Measurements from ENCODE around the gene TLX3.
"Not testable (repeated sequence)": the region's sequence is repeated elsewhere in the genome, so short reads cannot be mapped to it uniquely, and the experiment has no call there.

Gene TLX3

DNA sequence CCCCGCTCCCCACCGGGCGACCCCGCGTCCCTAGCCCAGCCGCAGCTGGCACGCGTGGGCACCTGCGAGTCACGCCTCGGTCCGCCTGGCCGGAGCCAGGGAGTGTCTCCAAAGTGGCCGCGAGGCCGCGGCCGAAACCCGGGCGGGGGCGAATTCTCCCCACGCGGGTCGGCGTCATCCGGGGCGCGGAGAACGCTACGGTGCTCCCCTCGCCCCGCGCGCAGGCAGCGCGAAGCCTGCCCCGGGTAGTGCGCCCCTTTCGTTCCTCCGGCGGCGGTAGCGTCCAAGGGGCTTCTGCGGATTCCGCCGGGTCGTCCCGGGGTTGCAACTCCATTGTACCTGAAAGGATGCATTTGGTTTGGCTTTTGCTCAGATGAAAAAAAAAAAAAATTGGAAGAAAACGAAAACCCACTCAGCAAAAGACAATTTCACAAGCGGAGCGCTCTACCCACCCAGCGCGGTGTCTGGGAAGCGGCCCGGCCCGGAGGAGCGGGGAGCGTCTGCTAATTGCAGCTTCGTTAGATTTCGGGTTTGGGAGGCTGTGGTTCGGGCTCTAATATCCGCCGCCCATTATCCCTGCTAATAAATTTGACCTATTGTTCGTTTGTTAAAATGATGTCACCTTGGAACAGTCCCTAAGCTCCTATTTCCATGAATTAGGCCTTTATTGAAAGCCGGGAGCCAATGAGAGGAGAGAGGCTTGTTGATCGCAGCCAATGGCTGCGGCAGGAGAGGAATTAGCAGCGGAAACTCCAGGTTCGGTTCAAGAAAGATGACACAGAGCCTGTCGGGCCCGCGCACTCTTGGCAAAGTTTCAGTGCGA is at the start of gene TLX3:
Gene TLX3, plus strand, starts transcription at position 796 of the 823 bp plus-strand sequence. CDS start 118 bp downstream, outside the sequence.
- DNase-seq: no peak

DNA sequence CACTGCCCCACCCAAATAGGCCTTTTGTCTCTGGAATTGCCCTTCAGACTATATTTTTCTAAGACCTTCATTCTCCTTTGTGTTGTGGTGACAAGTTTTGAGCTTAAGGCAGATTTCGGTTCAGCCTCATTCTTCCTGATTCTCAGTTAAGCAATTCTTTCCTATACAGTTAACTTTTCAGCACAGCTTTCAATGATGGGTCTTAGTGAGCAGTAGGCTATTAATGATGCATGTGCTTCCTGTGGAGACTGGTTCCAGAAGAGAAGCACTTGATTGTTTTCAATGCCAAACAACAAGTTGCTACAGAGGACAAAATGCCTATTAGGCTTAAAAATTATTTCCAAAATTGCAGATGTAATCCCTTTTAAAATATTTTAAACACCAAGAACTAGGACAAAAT is 47.7 kb upstream of the TLX3 start:
- no peak for DNase-seq

GRCh38 chr5:171261904-171262303 is 47.1 kb upstream of the TLX3 start:
- DNase-seq: no peak

DNA sequence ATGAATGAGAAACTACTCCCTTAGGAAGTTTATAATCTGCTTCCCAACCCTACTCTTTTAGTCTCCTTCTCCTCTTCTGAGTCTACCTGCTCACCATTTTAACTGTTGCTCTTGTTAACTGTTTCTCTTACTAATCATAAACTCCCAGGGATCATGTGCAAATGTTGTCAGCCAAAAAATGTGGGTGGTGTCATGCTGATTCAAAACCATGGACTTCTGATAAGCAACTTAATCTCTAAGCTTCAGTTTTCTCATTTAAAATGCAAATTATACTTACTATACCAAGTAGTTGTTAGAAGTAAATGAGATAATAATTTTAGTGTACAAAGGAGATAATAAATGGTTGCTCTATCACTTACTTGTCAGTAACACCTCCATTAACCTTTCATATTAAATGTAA is 45.9 kb upstream of the TLX3 start:
- no peak for DNase-seq

DNA sequence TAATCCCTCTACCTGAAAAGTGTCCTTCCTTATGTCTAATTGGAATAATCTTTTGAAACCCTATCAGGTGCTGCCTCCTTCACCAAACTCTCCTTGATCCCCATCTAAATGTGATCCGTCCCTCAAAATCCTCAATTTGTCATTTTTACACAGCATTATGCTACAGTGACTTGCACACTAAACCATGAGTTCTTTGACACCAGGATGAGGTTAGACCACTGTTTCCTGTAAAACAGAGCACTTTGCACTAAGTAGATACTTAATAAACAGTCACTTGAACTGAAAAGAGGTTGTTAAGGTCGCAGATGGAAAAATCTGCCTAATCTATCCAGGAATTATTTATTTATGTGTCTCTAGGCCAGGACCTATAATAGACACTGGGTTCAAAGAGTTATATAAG is 44.2 kb upstream of the TLX3 start:
- no peak for DNase-seq

DNA sequence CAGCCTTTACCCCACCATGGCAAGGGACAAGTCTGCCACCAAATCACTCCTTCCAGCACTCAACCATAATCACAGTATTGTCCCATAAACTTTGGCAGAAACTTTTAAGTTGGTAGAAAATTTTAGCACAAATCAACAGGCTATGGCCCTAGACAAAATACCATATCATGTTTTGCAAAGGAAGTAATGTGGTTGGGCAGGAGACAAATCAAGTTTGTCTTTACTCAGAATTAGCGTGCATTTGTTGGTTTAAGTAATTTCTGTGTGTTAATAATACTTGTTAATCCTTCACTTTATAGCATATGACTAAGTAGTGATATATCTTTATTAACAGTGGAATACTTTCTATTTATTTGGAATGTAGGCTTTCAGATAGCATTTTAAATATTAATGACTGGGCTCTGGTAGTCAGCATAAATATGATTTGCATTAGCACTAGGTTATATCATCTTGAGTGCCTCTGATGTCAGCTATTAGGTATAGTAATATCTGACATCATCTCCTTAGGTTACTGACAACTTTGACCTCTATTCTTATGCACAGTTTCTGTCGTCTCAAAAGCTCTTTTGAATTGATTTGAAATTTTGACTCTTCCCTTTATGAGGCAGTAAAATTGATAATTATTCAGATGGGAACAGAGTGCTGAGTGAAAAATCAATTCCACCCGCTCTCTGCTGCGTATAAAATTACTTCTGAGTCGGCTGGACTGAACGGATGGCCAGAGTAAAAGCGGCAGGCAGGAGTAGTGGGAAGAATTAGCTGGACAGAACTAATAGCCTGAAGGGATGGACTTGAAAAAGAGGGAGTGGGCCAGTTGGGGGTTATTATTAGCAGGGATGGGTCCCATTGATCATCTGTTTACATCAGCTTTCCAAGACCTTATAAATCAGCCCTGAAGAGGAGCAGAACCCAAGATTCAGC is 40.1 kb upstream of the TLX3 start:
- no peak for DNase-seq

GRCh38 chr5:171269717-171270116 is 39.3 kb upstream of the TLX3 start:
- no peak for DNase-seq

DNA sequence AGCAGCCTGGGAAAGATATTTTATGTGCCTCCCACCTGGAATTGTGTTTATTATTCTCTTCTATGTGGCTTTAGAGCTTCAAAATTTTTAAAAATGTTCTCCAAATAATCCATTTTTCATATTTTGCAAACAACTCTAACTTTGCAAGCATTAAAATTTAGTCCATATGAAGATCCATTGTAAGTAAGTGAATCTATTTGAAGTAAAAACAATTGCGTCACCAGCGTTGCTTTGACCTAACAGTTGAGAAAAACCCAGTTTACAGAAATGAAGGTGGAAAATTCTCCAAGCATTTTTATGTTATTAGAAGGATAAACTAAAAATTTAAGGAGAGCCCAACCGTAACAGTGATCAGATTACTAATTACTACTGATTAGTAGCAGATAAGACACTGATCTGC is 38.9 kb upstream of the TLX3 start:
- no peak for DNase-seq

DNA sequence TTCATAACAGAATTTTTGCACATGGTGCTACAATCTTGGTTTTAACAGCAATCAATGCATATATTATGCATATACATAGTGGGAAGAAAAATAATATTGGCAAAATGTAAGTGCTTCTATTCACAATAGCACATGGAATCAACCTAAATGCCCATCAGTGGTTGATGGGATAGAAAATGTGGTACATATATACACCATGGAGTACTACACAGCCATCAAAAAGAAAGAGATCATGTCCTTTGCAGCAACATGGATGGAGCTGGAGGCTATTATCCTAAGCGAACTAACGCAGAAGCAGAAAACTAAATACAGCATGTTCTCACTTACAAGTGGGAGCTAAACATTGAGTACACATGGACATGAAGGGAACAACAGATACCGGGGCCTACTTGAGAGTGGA is 37.2 kb upstream of the TLX3 start:
- DNase-seq: no peak

DNA sequence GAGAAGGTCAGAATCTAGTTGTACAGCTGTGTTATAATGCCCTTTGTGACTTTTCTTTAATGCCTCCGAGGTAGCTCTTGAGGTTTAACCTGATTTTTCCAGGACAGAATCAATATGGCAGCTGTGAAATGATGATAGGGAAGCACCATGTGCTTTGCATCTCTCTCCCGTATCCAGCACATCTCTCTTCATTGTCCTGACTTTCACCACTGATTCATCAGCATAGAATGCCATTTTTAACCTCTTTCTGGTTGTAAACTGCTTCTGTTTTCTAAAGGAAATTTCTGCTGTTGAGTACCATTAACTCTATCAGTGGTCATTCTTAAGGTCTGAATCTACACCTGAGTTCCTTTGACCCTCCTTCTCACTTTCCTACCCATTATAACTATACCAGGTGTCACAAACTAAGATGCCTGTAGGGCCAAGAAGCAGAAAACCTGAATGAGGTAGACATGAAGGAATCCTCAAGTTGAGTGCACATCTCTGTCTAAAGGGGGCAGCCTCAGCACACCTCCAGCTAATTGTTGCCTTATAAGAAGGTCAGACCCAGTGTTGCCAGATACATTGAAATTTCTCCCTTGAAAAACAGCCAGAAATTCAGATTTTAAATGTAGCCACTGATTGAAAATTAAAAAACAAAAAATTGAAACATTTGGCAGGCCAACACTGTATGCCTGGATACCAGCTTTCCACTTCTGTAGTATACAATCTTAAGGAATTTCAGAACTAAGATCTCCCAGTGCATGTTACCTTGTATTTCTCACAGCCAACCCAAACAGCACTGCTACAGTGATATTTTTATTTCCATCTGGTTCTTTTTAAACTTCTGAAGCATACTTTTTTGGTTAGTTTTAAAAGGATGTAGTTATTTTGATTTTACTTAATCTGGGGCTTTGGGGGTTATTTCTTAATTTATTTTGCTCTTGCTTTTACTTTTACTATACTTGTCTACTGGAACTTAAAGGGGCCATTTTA is 35.8 kb upstream of the TLX3 start:
- DNase-seq: no peak

GRCh38 chr5:171275841-171276544 is 33.1 kb upstream of the TLX3 start:
- DNase-seq: no peak

- DNase-seq: no peak
Observed at GRCh38 chr5:171283753-171284152, 25.3 kb upstream of the TLX3 start.

DNA sequence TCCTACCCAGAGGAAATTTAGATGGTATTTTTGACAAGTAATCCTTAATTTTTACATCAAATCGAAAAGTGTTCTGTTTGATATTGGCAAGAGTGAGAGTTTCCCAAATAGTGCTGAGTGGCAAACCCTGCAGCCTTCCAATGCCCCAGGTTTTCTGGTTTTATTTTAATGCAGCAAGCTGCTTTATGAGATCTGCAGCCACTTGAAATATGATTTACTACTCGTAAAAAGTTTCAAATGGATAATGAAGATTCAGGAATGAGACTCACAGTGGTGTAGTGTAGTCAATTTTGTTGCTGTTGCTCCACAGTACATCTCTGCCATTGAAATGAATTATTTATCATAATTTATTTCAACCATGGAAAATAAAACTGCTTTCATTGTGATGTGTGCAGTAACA is 23.6 kb upstream of the TLX3 start:
- no peak for DNase-seq

DNA sequence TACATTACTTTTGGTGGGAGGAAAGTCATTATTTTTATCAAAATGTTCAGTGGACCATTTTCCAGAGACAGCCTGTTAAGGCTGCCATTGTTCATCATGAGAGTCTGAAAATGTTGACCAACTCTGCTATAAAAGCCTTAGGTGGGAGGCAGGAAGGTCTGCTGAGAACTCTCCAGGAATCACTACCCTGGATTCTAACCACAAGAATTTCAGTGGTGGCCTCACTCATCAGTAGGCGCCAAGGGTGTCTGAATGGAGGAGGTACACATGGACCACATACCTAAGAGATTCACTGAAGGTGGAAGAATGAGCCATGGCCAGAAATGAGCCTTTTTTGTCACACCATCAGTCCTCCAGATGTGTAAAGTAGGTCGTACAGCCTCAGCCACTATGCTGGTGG is 21.0 kb upstream of the TLX3 start:
- no peak for DNase-seq

DNA sequence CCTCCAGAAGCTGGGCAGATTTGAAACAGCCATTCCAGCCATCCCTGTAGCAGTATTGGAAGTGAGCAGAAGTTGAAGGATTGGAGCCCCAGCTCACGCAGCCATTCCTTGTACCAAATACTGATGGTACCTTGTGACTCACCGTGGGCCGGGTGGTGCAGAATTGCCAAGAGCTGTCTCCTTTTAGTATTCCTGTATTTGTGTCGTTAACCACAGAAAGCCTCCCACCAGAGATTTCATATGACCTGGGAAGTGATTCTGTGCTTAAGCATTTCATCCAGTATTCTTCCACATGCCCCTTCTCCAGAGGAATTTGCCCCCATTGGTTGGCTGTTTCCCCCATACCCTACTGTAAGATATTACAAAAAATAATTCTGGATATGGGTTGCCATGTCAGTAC is 17.7 kb upstream of the TLX3 start:
- DNase-seq: no peak

DNA sequence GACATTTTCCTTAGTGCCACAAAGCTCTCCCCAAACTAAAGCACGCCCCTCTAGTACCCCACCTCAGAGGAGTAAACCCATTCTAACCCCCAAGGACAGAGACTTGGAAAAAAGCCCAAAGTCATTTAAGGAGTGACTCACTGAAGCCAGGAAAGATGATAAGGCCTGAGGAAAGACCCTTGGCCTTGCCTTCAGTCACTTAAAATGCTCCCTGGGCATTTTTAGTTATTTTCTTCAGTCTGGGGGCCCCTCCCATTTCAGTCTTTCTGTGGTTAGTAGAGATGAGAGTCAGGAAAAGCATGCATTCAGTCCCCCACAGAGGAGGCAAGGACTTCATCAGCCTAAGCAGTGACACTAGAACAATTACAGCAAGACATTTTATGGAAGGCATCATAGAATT is 13.7 kb upstream of the TLX3 start:
- no peak for DNase-seq

- DNase-seq: no peak
Observed at GRCh38 chr5:171295801-171296200, 13.2 kb upstream of the TLX3 start.

- DNase-seq: not testable (repeated sequence)
Observed at GRCh38 chr5:171297941-171298340, 11.1 kb upstream of the TLX3 start.

- no peak for DNase-seq
Observed at GRCh38 chr5:171299228-171299627, 9.8 kb upstream of the TLX3 start.

- no peak for DNase-seq
Observed at GRCh38 chr5:171299851-171300250, 9.2 kb upstream of the TLX3 start.

DNA sequence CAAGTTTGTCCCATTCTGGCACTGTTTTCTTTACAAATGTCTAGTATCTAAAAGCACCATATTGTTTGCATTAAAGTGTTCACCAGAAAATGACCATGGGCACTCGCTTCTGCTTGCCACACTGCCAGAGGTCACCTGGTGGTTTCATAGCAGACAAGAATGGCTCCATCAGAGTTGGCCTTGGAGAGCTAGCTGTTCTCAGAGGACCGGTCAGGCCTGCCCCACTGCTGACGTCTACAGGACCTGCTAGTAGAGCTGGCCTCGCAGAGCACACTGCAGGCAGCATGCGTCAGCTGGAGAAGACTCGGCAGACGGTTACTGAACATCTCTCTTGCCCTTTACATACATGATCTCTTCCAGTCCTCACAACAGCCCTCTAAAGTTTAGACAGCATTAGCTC is 8.7 kb upstream of the TLX3 start:
- DNase-seq: no peak

GRCh38 chr5:171306166-171306565 is 2.9 kb upstream of the TLX3 start:
- no peak for DNase-seq
